ENCODE data around the gene GJA3.

The GJA3 gene

GRCh38 chr13:20140487-20140886 lies 20.4 kb downstream of the GJA3 start:
- no peak for TF ChIP-seq CTCF (IDR thresholded peaks at IDR 0.05; ENCODE audit: extremely low read depth, insufficient read depth, missing control alignments)
- in situ Hi-C loops (cut with MboI; ENCODE audit: low pct_unique_long_range_greater_than_20kb, low sequenced_read_pairs, unreplicated experiment), result no loop called here
- DNase-seq (ENCODE audit: low spot score), result no peak

- no peak for DNase-seq (ENCODE audit: low spot score)
- in situ Hi-C loops (cut with MboI; ENCODE audit: low pct_unique_long_range_greater_than_20kb, low sequenced_read_pairs, unreplicated experiment), result no loop called here
- TF ChIP-seq CTCF (IDR thresholded peaks at IDR 0.05; ENCODE audit: extremely low read depth, insufficient read depth, missing control alignments), result no peak
These were observed 23.0 kb downstream of the GJA3 start for GRCh38 chr13:20137875-20138274.

- peak; percentile 58 for TF ChIP-seq CTCF (IDR thresholded peaks at IDR 0.05; ENCODE audit: extremely low read depth, insufficient read depth, missing control alignments)
- DNase-seq (ENCODE audit: low spot score), result peak; percentile 66
- in situ Hi-C loops (cut with MboI; ENCODE audit: low pct_unique_long_range_greater_than_20kb, low sequenced_read_pairs, unreplicated experiment), result no loop called here
These were observed 23.8 kb downstream of the GJA3 start for GRCh38 chr13:20136781-20137703.

GRCh38 chr13:20134732-20135131 lies 26.1 kb downstream of the GJA3 start:
- in situ Hi-C loops (cut with MboI; ENCODE audit: low pct_unique_long_range_greater_than_20kb, low sequenced_read_pairs, unreplicated experiment), result no loop called here
- no peak for DNase-seq (ENCODE audit: low spot score)
- no peak for TF ChIP-seq CTCF (IDR thresholded peaks at IDR 0.05; ENCODE audit: extremely low read depth, insufficient read depth, missing control alignments)

GRCh38 chr13:20132052-20132634 lies 28.7 kb downstream of the GJA3 start:
- no peak for TF ChIP-seq CTCF (IDR thresholded peaks at IDR 0.05; ENCODE audit: extremely low read depth, insufficient read depth, missing control alignments)
- in situ Hi-C loops (cut with MboI; ENCODE audit: low pct_unique_long_range_greater_than_20kb, low sequenced_read_pairs, unreplicated experiment), result no loop called here
- DNase-seq (ENCODE audit: low spot score), result no peak

GRCh38 chr13:20131057-20131832 lies 29.6 kb downstream of the GJA3 start:
- no peak for DNase-seq (ENCODE audit: low spot score)
- no peak for TF ChIP-seq CTCF (IDR thresholded peaks at IDR 0.05; ENCODE audit: extremely low read depth, insufficient read depth, missing control alignments)
- in situ Hi-C loops (cut with MboI; ENCODE audit: low pct_unique_long_range_greater_than_20kb, low sequenced_read_pairs, unreplicated experiment), result no loop called here
